HG03135 (cell line): Measurements from ENCODE around the gene CEMIP2.
"Not testable (repeated sequence)": the region's sequence is repeated elsewhere in the genome, so short reads cannot be mapped to it uniquely, and the experiment has no call there.

ENCODE experiments used
- ATAC-seq: cut with Tn5 transposase; IDR thresholded peaks from one replicate; pipeline ENCODE4 v1.9.1; 2021; ENCODE audit warnings: mild to moderate bottlenecking, moderate library complexity; ENCODE audit not compliant: unreplicated experiment

The CEMIP2 gene

GRCh38 chr9:71768388-71769174, at the start of gene CEMIP2:
TSS of gene CEMIP2 (minus strand) at chr9:71768513. CDS start at chr9:71750373, 18,140 bp downstream.
- ATAC-seq, result peak; percentile 82

DNA sequence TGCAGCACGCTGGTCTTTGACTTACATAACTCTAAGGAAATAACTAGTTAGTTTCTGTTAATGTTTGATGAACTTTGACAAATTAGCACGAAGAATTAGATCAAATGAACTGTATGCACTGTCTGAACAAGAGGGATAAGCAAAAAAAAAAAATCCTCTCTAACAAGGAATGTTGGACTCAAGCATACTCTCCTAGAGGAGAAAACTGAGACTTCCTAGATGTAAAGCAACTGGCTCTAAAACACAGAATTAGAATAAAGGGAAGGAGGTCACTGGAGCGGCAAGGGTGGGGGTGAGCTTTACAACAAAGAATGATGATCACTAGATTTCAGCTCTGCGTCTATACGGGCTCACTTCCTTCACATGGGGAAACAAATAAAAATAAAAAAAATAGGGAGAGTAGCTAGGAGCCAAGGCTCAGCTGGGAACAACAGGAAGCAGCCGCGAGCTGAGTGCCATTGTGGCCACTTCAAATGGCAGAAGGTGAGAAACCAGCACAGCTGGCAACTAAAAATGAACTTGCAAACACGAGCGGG, 48.7 kb upstream of the CEMIP2 start:
- no peak for ATAC-seq

DNA sequence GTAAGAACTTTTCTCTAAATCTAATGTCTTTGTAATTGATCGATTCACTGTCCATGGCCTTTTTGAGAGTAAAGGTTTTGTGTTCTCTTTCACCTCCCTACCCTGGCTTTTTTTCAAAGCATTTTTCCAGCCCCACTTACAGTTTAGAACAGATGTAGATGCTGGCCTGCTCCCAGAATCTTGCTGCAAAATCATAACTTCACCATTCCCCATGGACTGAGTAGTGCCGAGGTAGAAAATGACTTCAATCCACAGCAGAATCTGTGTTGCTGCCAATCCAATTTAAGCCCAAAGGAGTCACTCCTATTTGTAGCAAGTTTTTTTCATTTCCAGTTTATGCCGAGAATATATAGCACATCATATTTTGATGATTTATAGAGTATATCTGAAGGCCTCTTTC, 46.5 kb upstream of the CEMIP2 start:
- no peak for ATAC-seq

- no peak for ATAC-seq
Measured at GRCh38 chr9:71814226-71814625, 45.9 kb upstream of the CEMIP2 start.

- no peak for ATAC-seq
Measured at GRCh38 chr9:71812385-71812784, 44.1 kb upstream of the CEMIP2 start.

GRCh38 chr9:71808068-71808467, 39.8 kb upstream of the CEMIP2 start:
- ATAC-seq, result no peak

GRCh38 chr9:71806901-71807307, 38.6 kb upstream of the CEMIP2 start:
- ATAC-seq, result peak; percentile 95

- not testable (repeated sequence) for ATAC-seq
Measured at GRCh38 chr9:71805096-71805495, 36.8 kb upstream of the CEMIP2 start.

DNA sequence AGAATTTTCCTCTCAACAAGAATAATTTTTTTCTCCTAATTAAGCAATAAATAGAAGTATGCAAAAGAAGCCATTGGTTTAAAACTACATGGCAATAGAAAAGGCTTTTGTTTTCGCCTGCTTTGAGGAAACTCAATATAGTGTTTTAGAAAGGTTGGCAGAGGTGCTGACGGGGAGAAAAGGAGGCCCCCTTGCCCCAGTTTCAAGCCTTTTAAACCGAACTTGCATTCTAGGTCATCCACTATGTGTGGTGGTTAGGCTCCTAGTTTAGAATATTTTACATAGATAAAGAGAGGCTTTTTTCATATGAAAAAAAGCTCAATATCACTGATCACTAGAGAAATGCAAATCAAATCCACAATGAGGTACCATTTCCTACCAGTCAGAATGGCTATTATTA, 33.5 kb upstream of the CEMIP2 start:
- no peak for ATAC-seq

DNA sequence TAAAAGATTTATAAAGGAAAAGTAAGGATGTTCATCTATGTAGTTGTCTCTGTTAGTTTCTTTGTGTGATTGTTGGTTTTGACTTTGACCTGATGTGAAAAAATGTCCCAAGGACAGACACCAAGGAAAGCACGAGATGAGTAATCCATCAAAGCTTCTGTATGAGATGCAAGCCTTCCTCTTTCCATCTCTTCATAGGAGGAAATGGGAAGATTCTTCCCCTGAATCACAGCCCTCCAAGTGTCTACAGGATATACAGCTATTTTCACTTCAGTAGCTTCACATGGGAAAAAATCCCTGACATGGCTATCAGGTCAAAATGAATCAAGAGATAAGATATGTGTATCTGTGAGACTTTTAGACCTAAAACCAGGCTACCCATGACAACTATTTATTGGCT, 29.0 kb upstream of the CEMIP2 start:
- ATAC-seq, result no peak

DNA sequence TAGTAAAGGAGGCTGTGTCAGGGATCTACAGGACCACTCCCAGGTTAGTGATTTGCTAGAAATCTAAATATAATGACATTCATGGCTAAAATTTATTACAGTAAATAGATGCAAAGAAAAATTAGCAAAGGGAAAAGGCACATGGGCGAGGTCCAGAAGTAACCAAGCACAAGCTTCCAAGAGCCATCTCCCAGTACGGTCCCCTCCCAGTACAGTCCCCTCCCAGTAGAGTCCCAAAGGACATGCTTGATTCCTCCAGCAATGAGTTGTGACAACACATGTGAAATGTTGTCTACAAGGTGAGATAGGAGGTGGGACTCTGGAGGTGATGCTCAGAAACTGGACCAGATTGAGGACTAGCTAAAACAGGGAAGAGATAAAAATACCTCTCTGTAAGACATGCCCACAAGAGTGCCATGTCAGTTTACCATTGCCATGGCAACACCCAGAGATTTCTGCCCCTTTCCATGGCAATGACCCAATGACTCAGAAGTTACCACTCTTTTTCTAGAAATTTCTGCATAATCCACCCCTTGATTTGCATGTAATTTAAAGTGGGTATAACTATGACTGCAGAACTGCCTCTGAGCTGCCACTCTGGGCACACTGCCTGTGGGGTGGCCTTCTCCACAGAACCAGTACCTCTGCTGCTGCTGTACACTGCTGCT, 27.9 kb upstream of the CEMIP2 start:
- no peak for ATAC-seq

DNA sequence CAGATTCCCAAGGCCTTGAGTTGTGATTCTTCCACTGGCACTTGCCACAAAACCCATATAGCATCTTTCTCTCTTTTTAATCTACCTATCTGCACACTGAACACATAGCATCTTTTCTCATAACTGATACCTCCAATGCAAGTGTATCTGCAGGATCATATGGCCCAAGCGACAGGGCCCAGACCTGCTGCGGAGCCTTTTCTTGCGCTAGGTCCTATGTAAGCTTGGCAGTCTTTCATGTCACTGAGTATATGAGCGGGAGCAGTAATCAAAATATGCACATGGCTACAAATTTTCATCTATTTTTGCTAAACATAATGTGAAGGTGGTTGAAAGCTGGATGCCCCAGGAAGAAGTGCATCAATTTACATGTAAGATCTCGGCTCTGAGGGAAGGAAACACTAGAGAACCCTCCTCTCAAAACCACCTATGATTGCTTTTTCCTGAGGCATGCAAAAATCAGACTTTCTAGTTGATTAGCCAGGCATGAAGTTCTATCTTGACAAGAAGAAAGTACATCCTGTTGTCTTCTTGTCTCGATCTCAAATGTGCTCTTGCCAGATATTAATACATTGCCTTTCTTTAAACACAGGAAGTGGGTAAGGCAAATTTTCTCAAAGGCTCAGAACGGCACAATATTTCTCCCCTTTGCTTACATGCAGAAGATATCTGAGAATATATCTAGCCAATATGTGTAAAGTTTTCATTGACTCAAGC, 26.9 kb upstream of the CEMIP2 start:
- peak; percentile 86 for ATAC-seq

- peak; percentile 31 for ATAC-seq
Measured at GRCh38 chr9:71793386-71794105, 25.2 kb upstream of the CEMIP2 start.

DNA sequence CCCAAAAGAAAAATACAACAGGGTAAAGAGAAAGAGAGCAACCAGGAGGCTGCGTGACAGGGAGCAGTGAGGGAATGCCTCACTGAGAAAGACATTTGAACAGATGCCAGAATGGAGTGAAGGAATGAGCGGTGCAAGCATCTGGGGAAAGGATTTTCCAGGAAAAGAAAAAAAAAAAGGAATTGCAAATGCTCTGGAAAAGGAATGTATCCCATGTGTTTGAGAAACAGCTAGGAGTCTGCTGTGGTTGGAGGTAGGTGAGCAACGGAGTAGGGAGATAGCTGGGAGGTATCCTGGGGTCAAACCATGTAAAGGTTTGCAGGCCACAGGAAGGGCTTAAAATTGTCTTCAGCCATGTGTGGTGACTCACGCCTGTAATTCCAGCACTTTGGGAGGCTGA, 23.6 kb upstream of the CEMIP2 start:
- ATAC-seq, result no peak

- ATAC-seq, result no peak
Measured at GRCh38 chr9:71790296-71790695, 22.0 kb upstream of the CEMIP2 start.

GRCh38 chr9:71783120-71783523, 14.8 kb upstream of the CEMIP2 start:
- peak; percentile 85 for ATAC-seq

- peak; percentile 46 for ATAC-seq
Measured at GRCh38 chr9:71781391-71781790, 13.1 kb upstream of the CEMIP2 start.

- no peak for ATAC-seq
Measured at GRCh38 chr9:71780953-71781352, 12.6 kb upstream of the CEMIP2 start.

GRCh38 chr9:71778085-71778484, 9.8 kb upstream of the CEMIP2 start:
- no peak for ATAC-seq

- ATAC-seq, result peak; percentile 88
Measured at GRCh38 chr9:71774920-71775319, 6.6 kb upstream of the CEMIP2 start.

- no peak for ATAC-seq
Measured at GRCh38 chr9:71772726-71773125, 4.4 kb upstream of the CEMIP2 start.
